ENCODE data around the gene RAD50.
"Not testable (repeated sequence)": the region's sequence is repeated elsewhere in the genome, so short reads cannot be mapped to it uniquely, and the experiment has no call there.

Gene RAD50

GRCh38 chr5:132556763-132557477 is at the start of gene RAD50:
Gene RAD50, plus strand, starts transcription at chr5:132556977. Its CDS starts 348 bp downstream, at chr5:132557325.
- Mint-ChIP-seq H3K4me1 (peaks cover 33% of the 10 kb centered on the region), H3K27ac (peak within 1 kb of the TSS; percentile 95), H3K27me3 (ENCODE audit: low read depth, poor library complexity) (peaks cover 6% of the 10 kb centered on the region), H3K36me3 (ENCODE audit: low read depth) (peaks cover 5% of the 10 kb centered on the region), H3K9me3 (peaks cover 10% of the 10 kb centered on the region), H3K4me3 (peak within 1 kb of the TSS; percentile 94)
- no peak for TF ChIP-seq CTCF (IDR thresholded peaks at IDR 0.05)
- DNase-seq: peak; percentile 78

- H3K4me1 Mint-ChIP-seq: peaks cover 7% of the 10 kb centered on the region
- H3K27me3 Mint-ChIP-seq (ENCODE audit: low read depth, poor library complexity): no peaks in the 10 kb centered on the region
- peaks cover 45% of the 10 kb centered on the region for H3K9me3 Mint-ChIP-seq
- H3K27ac Mint-ChIP-seq: no peak overlapping the region
- TF ChIP-seq CTCF (IDR thresholded peaks at IDR 0.05): no peak
- no peak for DNase-seq
- no peak overlapping the region for H3K4me3 Mint-ChIP-seq
- peaks cover 22% of the 10 kb centered on the region for H3K36me3 Mint-ChIP-seq (ENCODE audit: low read depth)
These were observed 46.7 kb upstream of the RAD50 start for GRCh38 chr5:132510076-132510475.

- Mint-ChIP-seq H3K9me3 (peaks cover 43% of the 10 kb centered on the region), H3K36me3 (ENCODE audit: low read depth) (peaks cover 22% of the 10 kb centered on the region)
- DNase-seq; H3K4me1 Mint-ChIP-seq; H3K27me3 Mint-ChIP-seq (ENCODE audit: low read depth, poor library complexity); H3K27ac Mint-ChIP-seq; H3K4me3 Mint-ChIP-seq: not testable (repeated sequence)
These were observed 43.0 kb upstream of the RAD50 start for GRCh38 chr5:132513618-132514336.

GRCh38 chr5:132522067-132522466 is 34.7 kb upstream of the RAD50 start:
- not testable (repeated sequence) for DNase-seq; H3K27ac Mint-ChIP-seq; H3K4me1 Mint-ChIP-seq; H3K36me3 Mint-ChIP-seq (ENCODE audit: low read depth); H3K4me3 Mint-ChIP-seq
- Mint-ChIP-seq H3K9me3 (peaks cover 24% of the 10 kb centered on the region), H3K27me3 (ENCODE audit: low read depth, poor library complexity) (peaks cover 32% of the 10 kb centered on the region)

- peaks cover 40% of the 10 kb centered on the region for H3K27me3 Mint-ChIP-seq (ENCODE audit: low read depth, poor library complexity)
- not testable (repeated sequence) for DNase-seq
These were observed 31.9 kb upstream of the RAD50 start for GRCh38 chr5:132524877-132525276.

GRCh38 chr5:132525299-132525724 is 31.5 kb upstream of the RAD50 start:
- TF ChIP-seq CTCF (IDR thresholded peaks at IDR 0.05): no peak
- no peaks in the 10 kb centered on the region for H3K36me3 Mint-ChIP-seq (ENCODE audit: low read depth)
- H3K4me1 Mint-ChIP-seq: peaks cover 5% of the 10 kb centered on the region
- peaks cover 38% of the 10 kb centered on the region for H3K27me3 Mint-ChIP-seq (ENCODE audit: low read depth, poor library complexity)
- no peak overlapping the region for H3K4me3 Mint-ChIP-seq
- H3K27ac Mint-ChIP-seq: no peak overlapping the region
- no peak for DNase-seq
- peaks cover 20% of the 10 kb centered on the region for H3K9me3 Mint-ChIP-seq

More at GRCh38 chr5:132524877-132525276, 31.9 kb upstream of the RAD50 start:
- H3K9me3 Mint-ChIP-seq: peaks cover 24% of the 10 kb centered on the region
- H3K27ac Mint-ChIP-seq; H3K36me3 Mint-ChIP-seq (ENCODE audit: low read depth); H3K4me1 Mint-ChIP-seq; H3K4me3 Mint-ChIP-seq: not testable (repeated sequence)

- H3K4me1 Mint-ChIP-seq: peaks cover 5% of the 10 kb centered on the region
- no peaks in the 10 kb centered on the region for H3K36me3 Mint-ChIP-seq (ENCODE audit: low read depth)
- TF ChIP-seq CTCF (IDR thresholded peaks at IDR 0.05): peak; percentile 90
- peak; percentile 46 for DNase-seq
- H3K27me3 Mint-ChIP-seq (ENCODE audit: low read depth, poor library complexity): peaks cover 47% of the 10 kb centered on the region
- H3K27ac Mint-ChIP-seq: no peak overlapping the region
- peaks cover 10% of the 10 kb centered on the region for H3K9me3 Mint-ChIP-seq
- peak overlapping the region; percentile 72 for H3K4me3 Mint-ChIP-seq
These were observed 30.3 kb upstream of the RAD50 start for GRCh38 chr5:132526290-132526973.

All from nephron progenitor cell (in vitro differentiated cells).